GM12892 (cell line): ENCODE results near the gene TXNDC15.
"Not testable (repeated sequence)": the region's sequence is repeated elsewhere in the genome, so short reads cannot be mapped to it uniquely, and the experiment has no call there.

Source experiments
- DNase-seq: peaks from one replicate; pipeline ENCODE4 v3.0.0; 2011; ENCODE audit not compliant: insufficient read length
- FAIRE-seq: peaks from 2 replicates; lab custom pipeline; 2011; peaks lifted over from hg19 to GRCh38; lab: Jason Lieb, UNC
- POLR2A ChIP-seq: IDR thresholded peaks from 2 replicates; pipeline ENCODE4 v1.6.1; 2011; ENCODE audit warnings: low read depth, low read length, control low read depth
- POLR2AphosphoS5 ChIP-seq: IDR thresholded peaks from 2 replicates; pipeline ENCODE4 v1.6.1; 2011; ENCODE audit warnings: low read depth, low read length, control low read depth
- TAF1 ChIP-seq: IDR thresholded peaks from 2 replicates; pipeline ENCODE4 v1.6.1; 2011; ENCODE audit warnings: low read depth, mild to moderate bottlenecking, control low read depth, low read length, borderline replicate concordance

Gene TXNDC15

GRCh38 chr5:134845852-134846640 lies 28.1 kb upstream of the TXNDC15 start, which contains the start of gene C5orf24:
Gene C5orf24, plus strand, starts transcription at chr5:134845968. Its CDS starts 8,933 bp downstream, at chr5:134854901.
- TF ChIP-seq TAF1, result peak; percentile 79
- TF ChIP-seq POLR2AphosphoS5, result peak; percentile 94
- peak; percentile 98 for TF ChIP-seq POLR2A
- DNase-seq, result peak; percentile 82
- peak; percentile 97 for FAIRE-seq

GRCh38 chr5:134846641-134846960 lies 27.6 kb upstream of the TXNDC15 start:
- FAIRE-seq (no peak), DNase-seq (no peak)
- TF ChIP-seq TAF1, result no peak
- TF ChIP-seq POLR2AphosphoS5, result no peak
- TF ChIP-seq POLR2A, result no peak

DNA sequence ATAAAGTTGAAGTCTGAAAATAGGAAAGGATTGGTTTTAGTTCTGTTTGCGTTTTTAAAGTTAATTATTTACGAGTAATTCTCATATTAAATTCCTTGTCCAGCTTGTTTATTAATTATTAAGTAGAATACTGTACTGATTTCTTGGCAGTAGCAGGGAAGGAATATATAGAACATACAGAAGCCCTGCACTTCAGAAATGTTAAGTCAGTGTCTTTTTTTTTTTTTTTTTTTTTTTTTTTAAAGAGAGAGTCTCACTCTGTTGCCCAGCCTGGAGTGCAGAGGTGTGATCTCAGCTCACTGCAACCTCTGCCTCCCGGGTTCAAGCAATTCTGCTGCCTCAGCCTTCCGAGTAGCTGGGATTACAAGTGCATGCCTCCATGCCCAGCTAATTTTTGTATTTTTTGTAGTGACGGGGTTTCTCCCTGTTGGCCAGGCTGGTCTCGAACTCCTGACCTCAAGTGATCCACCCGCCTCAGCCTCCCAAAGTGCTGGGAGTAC lies 24.7 kb upstream of the TXNDC15 start:
- not testable (repeated sequence) for FAIRE-seq, DNase-seq

GRCh38 chr5:134851307-134851923 lies 22.8 kb upstream of the TXNDC15 start:
- TF ChIP-seq POLR2AphosphoS5 (no peak), TAF1 (no peak)
- DNase-seq (no peak), FAIRE-seq (no peak)

DNA sequence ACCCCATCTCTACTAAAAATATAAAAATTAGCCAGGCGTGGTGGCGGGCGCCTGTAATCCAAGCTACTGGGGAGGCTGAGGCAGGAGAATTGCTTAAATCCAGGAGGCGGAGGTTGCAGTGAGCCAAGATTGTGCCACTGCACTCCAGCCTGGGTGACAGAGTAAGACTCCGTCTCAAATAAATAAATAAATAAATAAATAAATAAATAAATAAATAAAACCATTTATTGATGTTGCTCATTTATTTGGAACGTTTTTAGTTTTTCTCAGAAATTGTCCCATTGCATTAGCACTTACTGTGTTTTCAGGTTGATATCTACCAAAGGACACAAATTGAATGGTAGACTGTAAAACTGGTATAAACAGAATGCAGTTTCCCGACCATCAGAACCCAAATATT lies 17.7 kb upstream of the TXNDC15 start:
- FAIRE-seq, DNase-seq: not testable (repeated sequence)

DNA sequence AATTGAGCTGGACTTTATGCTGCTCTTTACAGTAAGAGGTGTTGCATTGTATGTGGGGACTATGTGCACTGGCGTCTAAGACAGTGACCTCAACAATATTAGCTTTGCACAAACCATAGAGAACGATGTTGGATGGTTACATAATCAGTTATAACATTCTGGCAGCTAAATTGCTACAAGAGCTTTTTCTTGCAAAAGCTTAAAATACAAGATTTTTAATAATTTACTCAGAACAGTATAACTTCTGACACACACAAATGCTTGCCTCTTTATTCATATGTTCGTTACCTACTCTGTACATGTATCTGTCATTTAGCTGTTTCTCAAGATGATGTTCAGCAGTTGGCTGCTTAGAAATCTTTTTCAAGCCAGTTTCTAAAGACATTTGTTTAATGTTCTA lies 16.8 kb upstream of the TXNDC15 start:
- no peak for TF ChIP-seq TAF1
- no peak for TF ChIP-seq POLR2A
- TF ChIP-seq POLR2AphosphoS5, result no peak
- no peak for DNase-seq
- peak; percentile 81 for FAIRE-seq

- DNase-seq (no peak), FAIRE-seq (no peak)
- TF ChIP-seq POLR2A (no peak), TAF1 (no peak), POLR2AphosphoS5 (no peak)
These were observed 9.5 kb upstream of the TXNDC15 start for GRCh38 chr5:134864707-134865106.

GRCh38 chr5:134873494-134873893 lies 677 bp upstream of the TXNDC15 start:
- DNase-seq (no peak), FAIRE-seq (no peak)
- TF ChIP-seq TAF1 (no peak), POLR2A (no peak), POLR2AphosphoS5 (no peak)

- peak; percentile 58 for FAIRE-seq
These were observed 872 bp downstream of the TXNDC15 start for GRCh38 chr5:134874831-134875655.

GRCh38 chr5:134877159-134877558 lies 3.0 kb downstream of the TXNDC15 start:
- no peak for TF ChIP-seq TAF1
- no peak for TF ChIP-seq POLR2AphosphoS5
- no peak for TF ChIP-seq POLR2A
- DNase-seq (peak; percentile 42), FAIRE-seq (peak; percentile 60)

More at GRCh38 chr5:134874831-134875655, 872 bp downstream of the TXNDC15 start:
- TF ChIP-seq POLR2AphosphoS5, result no peak
- TF ChIP-seq POLR2A, result no peak
- TF ChIP-seq TAF1, result 0 out of 2 replicates have a peak, but pooled peaks have one; percentile 22
- peak; percentile 29 for DNase-seq

DNA sequence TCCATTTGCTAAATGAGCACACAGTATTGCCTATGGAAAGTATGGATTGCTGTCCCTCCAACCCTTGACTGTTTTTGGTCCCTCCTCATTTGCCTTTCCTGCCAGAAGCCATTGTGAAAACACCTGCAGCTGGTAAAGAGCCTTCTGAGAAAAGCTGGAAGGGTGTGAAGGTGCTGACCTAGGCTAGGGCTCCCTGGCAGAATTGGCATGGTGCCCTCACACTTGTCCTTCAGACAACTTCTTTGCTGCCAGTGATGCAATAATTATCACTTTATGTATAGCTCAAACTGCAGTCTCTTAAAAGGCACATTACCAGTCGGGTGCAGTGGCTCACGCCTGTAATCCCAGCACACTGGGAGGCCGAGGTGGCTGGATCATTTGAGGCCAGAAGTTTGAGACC lies 4.2 kb downstream of the TXNDC15 start:
- FAIRE-seq, result no peak
- TF ChIP-seq POLR2AphosphoS5, result no peak
- no peak for TF ChIP-seq POLR2A
- TF ChIP-seq TAF1, result no peak
- no peak for DNase-seq
